22Rv1 (cell line): Measurements from ENCODE around the gene KRTAP5-5.
"Not testable (repeated sequence)": the region's sequence is repeated elsewhere in the genome, so short reads cannot be mapped to it uniquely, and the experiment has no call there.

Experiments
- H3K27ac ChIP-seq: fragments of 450-650 bp; 2 replicates; pipeline ENCODE4 v1.5.1; 2017
- CTCF ChIP-seq: fragments of 450-650 bp; IDR thresholded peaks from 2 replicates; pipeline ENCODE4 v1.5.1; 2017; ENCODE audit warnings: mild to moderate bottlenecking
- ZFX ChIP-seq: fragments of 450-650 bp; IDR thresholded peaks from 2 replicates; pipeline ENCODE4 v1.6.1; 2017; ENCODE audit warnings: antibody characterized with exemption, borderline replicate concordance

KRTAP5-5 gene

DNA sequence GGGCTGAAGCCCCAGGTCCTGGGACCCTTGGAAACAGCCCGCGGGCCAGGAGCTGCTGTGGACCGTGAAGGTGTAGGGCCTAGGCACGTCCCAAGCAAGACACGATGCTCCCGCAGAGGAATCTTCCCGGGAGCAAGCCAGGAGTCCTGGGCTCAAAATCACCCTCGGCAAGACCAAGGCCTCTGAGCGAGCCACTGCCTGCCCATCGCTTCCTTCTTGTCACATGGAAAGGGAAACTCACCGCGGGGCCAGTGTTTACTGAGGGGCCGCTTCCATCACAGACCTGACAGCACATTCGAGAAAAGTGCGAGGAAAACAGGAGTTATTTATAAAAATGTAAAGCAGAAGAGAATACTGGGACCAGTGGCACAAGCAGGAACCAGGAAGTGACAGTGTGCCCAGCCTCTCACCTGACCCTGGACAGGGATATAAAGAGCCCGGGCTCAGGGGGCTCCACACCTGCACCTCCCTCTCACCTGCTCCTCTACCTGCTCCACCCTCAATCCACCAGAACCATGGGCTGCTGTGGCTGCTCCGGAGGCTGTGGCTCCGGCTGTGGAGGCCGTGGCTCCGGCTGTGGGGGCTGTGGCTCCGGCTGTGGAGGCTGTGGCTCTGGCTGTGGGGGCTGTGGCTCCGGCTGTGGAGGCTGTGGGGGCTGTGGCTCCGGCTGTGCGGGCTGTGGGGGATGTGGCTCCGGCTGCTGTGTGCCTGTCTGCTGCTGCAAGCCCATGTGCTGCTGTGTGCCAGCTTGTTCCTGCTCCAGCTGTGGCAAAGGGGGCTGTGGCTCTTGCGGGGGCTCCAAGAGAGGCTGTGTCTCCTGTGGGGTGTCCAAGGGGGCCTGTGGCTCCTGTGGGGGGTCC is at the start of gene KRTAP5-5:
KRTAP5-5 (plus strand) TSS at position 450 of the 860 bp plus-strand sequence; CDS start at position 516, 66 bp downstream.
- H3K27ac ChIP-seq = no peak within 1 kb of the TSS
- TF ChIP-seq ZFX (no peak), CTCF (no peak)

GRCh38 chr11:1581976-1582375 is 47.6 kb upstream of the KRTAP5-5 start:
- no peak overlapping the region for H3K27ac ChIP-seq
- TF ChIP-seq ZFX = no peak
- no peak for TF ChIP-seq CTCF

GRCh38 chr11:1582909-1583308 is 46.7 kb upstream of the KRTAP5-5 start:
- H3K27ac ChIP-seq = not testable (repeated sequence)

DNA sequence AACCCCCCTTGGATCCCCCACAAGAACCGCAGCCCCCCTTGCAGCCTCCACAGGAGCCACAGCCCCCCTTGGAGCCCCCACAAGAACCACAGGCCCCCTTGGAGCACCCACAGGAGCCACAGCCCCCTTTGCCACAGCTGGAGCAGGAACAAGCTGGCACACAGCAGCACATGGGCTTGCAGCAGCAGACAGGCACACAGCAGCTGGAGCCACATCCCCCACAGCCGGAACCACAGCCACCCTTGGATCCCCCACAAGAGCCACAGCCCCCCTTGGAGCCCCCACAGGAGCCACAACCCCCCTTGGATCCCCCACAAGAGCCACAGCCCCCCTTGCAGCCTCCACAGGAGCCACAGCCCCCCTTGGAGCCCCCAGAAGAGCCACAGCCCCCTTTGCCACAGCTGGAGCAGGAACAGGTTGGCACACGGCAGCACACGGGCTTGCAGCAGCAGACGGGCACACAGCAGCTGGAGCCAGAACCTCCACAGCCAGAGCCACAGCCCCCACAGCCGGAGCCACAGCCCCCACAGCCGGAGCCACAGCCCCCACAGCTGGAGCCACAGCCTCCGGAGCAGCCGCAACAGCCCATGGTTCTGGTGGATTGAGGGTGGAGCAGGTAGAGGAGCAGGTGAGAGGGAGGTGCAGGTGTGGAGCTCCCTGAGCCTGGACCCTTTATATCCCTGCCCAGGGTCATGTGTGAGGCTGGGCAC is 44.8 kb upstream of the KRTAP5-5 start, which contains the start of gene KRTAP5-1:
KRTAP5-1 (minus strand) TSS at position 623 of the 710 bp plus-strand sequence; CDS start at position 589, 34 bp downstream.
- not testable (repeated sequence) for H3K27ac ChIP-seq

GRCh38 chr11:1586699-1587098 is 42.9 kb upstream of the KRTAP5-5 start:
- TF ChIP-seq ZFX (no peak), CTCF (no peak)
- H3K27ac ChIP-seq = no peak overlapping the region

- H3K27ac ChIP-seq = not testable (repeated sequence)
These were observed 40.2 kb upstream of the KRTAP5-5 start for GRCh38 chr11:1589191-1589963.

GRCh38 chr11:1589996-1590395 is 39.6 kb upstream of the KRTAP5-5 start:
- no peak overlapping the region for H3K27ac ChIP-seq
- TF ChIP-seq CTCF (no peak), ZFX (no peak)

- no peak for TF ChIP-seq ZFX
- no peak for TF ChIP-seq CTCF
- H3K27ac ChIP-seq = no peak overlapping the region
These were observed 36.9 kb upstream of the KRTAP5-5 start for GRCh38 chr11:1592628-1593027.

DNA sequence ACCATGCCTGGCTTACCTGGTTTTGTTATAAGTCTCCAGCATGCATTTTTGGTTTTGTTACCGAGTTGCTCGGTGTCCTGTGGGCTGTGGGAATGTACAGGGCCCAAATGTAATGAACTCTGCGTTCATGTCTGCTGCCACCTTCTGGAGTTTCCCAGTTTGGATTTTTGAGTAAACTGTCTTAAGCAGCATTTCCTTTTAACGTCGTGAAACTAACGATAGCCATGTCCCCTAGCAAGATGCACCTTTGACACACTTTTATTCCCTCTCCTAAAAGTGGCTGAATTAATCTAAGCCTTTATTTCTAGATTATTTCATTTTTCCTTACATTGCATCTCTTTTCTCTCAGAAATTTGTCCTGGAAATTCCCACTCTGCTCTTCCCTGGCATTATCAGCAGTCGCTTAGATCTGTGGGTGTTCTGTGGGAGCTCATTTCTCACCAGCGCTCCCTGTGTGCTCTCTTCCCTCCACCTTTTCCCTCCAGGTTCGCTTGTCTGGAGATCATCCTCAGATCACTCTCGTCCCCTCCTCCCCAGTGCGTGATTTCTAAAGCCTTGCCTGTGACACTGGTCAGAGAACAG is 33.5 kb upstream of the KRTAP5-5 start:
- H3K27ac ChIP-seq = not testable (repeated sequence)

DNA sequence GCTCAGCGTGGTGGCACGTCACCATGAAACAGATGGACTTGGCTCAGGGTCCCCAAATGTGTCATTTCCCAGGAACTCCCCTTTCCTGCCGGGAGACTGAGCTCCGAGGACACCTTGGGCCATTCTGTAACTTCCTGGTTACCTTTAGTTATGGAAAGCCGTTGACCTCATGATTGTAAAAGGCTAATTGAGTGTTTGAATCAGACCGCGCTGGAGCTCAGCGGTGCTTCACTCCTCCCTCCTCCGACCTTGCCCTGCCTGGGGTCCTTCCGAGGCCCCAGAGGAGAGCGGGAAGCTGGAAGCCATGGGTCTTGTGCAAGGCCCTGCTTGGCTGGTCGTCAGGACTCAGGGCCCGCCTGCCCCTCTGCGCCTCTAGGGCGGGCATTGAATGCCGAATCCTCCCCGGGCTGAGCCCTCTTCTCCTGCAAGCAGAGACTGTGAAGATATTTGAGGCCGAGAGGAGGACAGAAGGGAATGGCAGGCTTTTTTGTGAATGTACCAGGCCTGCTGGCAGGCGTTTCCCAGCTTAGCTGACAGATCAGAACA is 32.9 kb upstream of the KRTAP5-5 start:
- not testable (repeated sequence) for H3K27ac ChIP-seq
